Neural cell (in vitro differentiated cells): Measurements from ENCODE around the gene TIPARP.

Experiments
- CTCF ChIP-seq: fragments of 450-650 bp; IDR thresholded peaks from 2 replicates; pipeline ENCODE4 v1.5.1; 2014; ENCODE audit warnings: antibody characterized with exemption, mild to moderate bottlenecking, moderate library complexity; ENCODE audit not compliant: poor library complexity, severe bottlenecking
- EZH2 ChIP-seq: fragments of 200-600, 300-800 bp; shearing (Covaris generic), sonication (generic); IDR thresholded peaks from 2 replicates; pipeline ENCODE4 v1.6.1; 2014; ENCODE audit warnings: antibody characterized with exemption, low read length, borderline replicate concordance, mild to moderate bottlenecking; ENCODE audit not compliant: insufficient read depth, poor library complexity, severe bottlenecking
- MXI1 ChIP-seq: fragments of 450-650 bp; conservative IDR thresholded peaks from 2 replicates; pipeline ENCODE4 v1.6.1; 2014; ENCODE audit warnings: antibody characterized with exemption, mild to moderate bottlenecking; ENCODE audit not compliant: poor library complexity, severe bottlenecking
- POLR2AphosphoS5 ChIP-seq: IDR thresholded peaks from 2 replicates; pipeline ENCODE4 v1.6.1; 2012
- RAD21 ChIP-seq: fragments of 450-650 bp; conservative IDR thresholded peaks from 2 replicates; pipeline ENCODE4 v1.6.1; 2014; ENCODE audit warnings: antibody characterized with exemption, mild to moderate bottlenecking, moderate library complexity
- SMC3 ChIP-seq: fragments of 450-650 bp; conservative IDR thresholded peaks from 2 replicates; pipeline ENCODE4 v1.6.1; 2014; ENCODE audit warnings: antibody characterized with exemption, mild to moderate bottlenecking, moderate library complexity; ENCODE audit not compliant: poor library complexity
- TAF1 ChIP-seq: IDR thresholded peaks from 2 replicates; pipeline ENCODE4 v1.6.1; 2012; ENCODE audit warnings: low read depth

- no peak for TF ChIP-seq CTCF
- TF ChIP-seq MXI1 = no peak
- TF ChIP-seq RAD21 = no peak
- no peak for TF ChIP-seq POLR2AphosphoS5
- TF ChIP-seq EZH2 = no peak
- TF ChIP-seq SMC3 = no peak
- TF ChIP-seq TAF1 = no peak
These were observed 43.1 kb upstream of the TIPARP start for GRCh38 chr3:156631323-156631722.
